ENCODE results near the gene SLC12A2. TPM values are rescaled to one million over a fixed set of nuclear protein-coding genes. Genes with fewer than 3 reads are reported as not detected.

The SLC12A2 gene
- total and polyA plus RNA-seq, 2 experiments from 2014 or later: 21.5 to 67.1 TPM

GRCh38 chr5:128053291-128053954 is 30.1 kb upstream of the SLC12A2 start:
- no peaks in the 10 kb centered on the region for H3K9me2 ChIP-seq (replicated peaks; ENCODE audit: insufficient read depth)
- TF ChIP-seq EZH2phosphoT487 (IDR thresholded peaks at IDR 0.05; ENCODE audit: low read depth, severe bottlenecking, unreplicated experiment) (no peak), EZH2 (IDR thresholded peaks at IDR 0.05; ENCODE audit: borderline replicate concordance) (no peak), CTCF (IDR thresholded peaks at IDR 0.05; ENCODE audit: poor library complexity) (no peak)
- H4K20me1 ChIP-seq (ENCODE audit: insufficient read depth, poor library complexity, severe bottlenecking): no peaks in the 10 kb centered on the region
- H3K36me3 ChIP-seq (replicated peaks; ENCODE audit: insufficient read depth, low read depth): no peaks in the 10 kb centered on the region
- H3K79me2 ChIP-seq: no peaks in the 10 kb centered on the region
- no peaks in the 10 kb centered on the region for H3K4me1 ChIP-seq (ENCODE audit: insufficient read depth)
- no peak overlapping the region for H3K4me3 ChIP-seq
- no peaks in the 10 kb centered on the region for H3K27me3 ChIP-seq
- H3K27ac ChIP-seq: no peak overlapping the region
- 86% methylated on average over 3 of the region's 3 CpGs for WGBS (ENCODE audit: low lambda C conversion rate, missing lambda C conversion rate)
- no peak overlapping the region for H3K4me2 ChIP-seq
- H3K9me3 ChIP-seq (ENCODE audit: low read depth): no peaks in the 10 kb centered on the region
- H2AFZ ChIP-seq: no peak overlapping the region
- DNase-seq (ENCODE audit: low spot score): no peak

- Histone ChIP-seq H3K4me3 (no peak overlapping the region), H3K36me3 (replicated peaks; ENCODE audit: insufficient read depth, low read depth) (no peaks in the 10 kb centered on the region), H3K4me1 (ENCODE audit: insufficient read depth) (no peaks in the 10 kb centered on the region), H3K9me2 (replicated peaks; ENCODE audit: insufficient read depth) (no peaks in the 10 kb centered on the region), H3K27me3 (no peaks in the 10 kb centered on the region), H3K9me3 (ENCODE audit: low read depth) (no peaks in the 10 kb centered on the region), H2AFZ (no peak overlapping the region), H3K79me2 (no peaks in the 10 kb centered on the region), H4K20me1 (ENCODE audit: insufficient read depth, poor library complexity, severe bottlenecking) (no peaks in the 10 kb centered on the region), H3K4me2 (no peak overlapping the region), H3K27ac (no peak overlapping the region)
- WGBS (ENCODE audit: low lambda C conversion rate, missing lambda C conversion rate): 45% methylated on average over 1 of the region's 1 CpG
- TF ChIP-seq EZH2phosphoT487 (IDR thresholded peaks at IDR 0.05; ENCODE audit: low read depth, severe bottlenecking, unreplicated experiment) (no peak), EZH2 (IDR thresholded peaks at IDR 0.05; ENCODE audit: borderline replicate concordance) (no peak), CTCF (IDR thresholded peaks at IDR 0.05; ENCODE audit: poor library complexity) (no peak)
- no peak for DNase-seq (ENCODE audit: low spot score)
Measured at GRCh38 chr5:128060644-128061385, 22.8 kb upstream of the SLC12A2 start.

GRCh38 chr5:128062172-128062746 is 21.3 kb upstream of the SLC12A2 start:
- Histone ChIP-seq H3K4me1 (ENCODE audit: insufficient read depth) (no peaks in the 10 kb centered on the region), H2AFZ (no peak overlapping the region), H3K4me3 (no peak overlapping the region), H3K9me3 (ENCODE audit: low read depth) (no peaks in the 10 kb centered on the region), H3K79me2 (no peaks in the 10 kb centered on the region), H3K36me3 (replicated peaks; ENCODE audit: insufficient read depth, low read depth) (no peaks in the 10 kb centered on the region), H3K27ac (no peak overlapping the region), H3K4me2 (no peak overlapping the region), H4K20me1 (ENCODE audit: insufficient read depth, poor library complexity, severe bottlenecking) (no peaks in the 10 kb centered on the region), H3K9me2 (replicated peaks; ENCODE audit: insufficient read depth) (no peaks in the 10 kb centered on the region), H3K27me3 (no peaks in the 10 kb centered on the region)
- no peak for DNase-seq (ENCODE audit: low spot score)
- 87% methylated on average over 4 of the region's 4 CpGs for WGBS (ENCODE audit: low lambda C conversion rate, missing lambda C conversion rate)
- TF ChIP-seq EZH2 (IDR thresholded peaks at IDR 0.05; ENCODE audit: borderline replicate concordance): no peak
- TF ChIP-seq EZH2phosphoT487 (IDR thresholded peaks at IDR 0.05; ENCODE audit: low read depth, severe bottlenecking, unreplicated experiment): no peak
- no peak for TF ChIP-seq CTCF (IDR thresholded peaks at IDR 0.05; ENCODE audit: poor library complexity)

All from hepatocyte (in vitro differentiated cells).